HG03442 (cell line): ENCODE measurements around the gene LPA.

Source experiments
- ATAC-seq: cut with Tn5 transposase; IDR thresholded peaks from one replicate; pipeline ENCODE4 v1.9.1; 2021; ENCODE audit warnings: mild to moderate bottlenecking, moderate library complexity; ENCODE audit not compliant: unreplicated experiment

LPA gene

GRCh38 chr6:160520043-160520904 lies 143.8 kb downstream of the LPA start:
- peak; percentile 64 for ATAC-seq

GRCh38 chr6:160519603-160520042 lies 144.5 kb downstream of the LPA start:
- ATAC-seq, result peak; percentile 73

- ATAC-seq, result no peak
Measured at GRCh38 chr6:160519133-160519532, 144.9 kb downstream of the LPA start.

GRCh38 chr6:160513836-160514235 lies 150.2 kb downstream of the LPA start:
- ATAC-seq, result no peak

GRCh38 chr6:160510976-160511617 lies 153.0 kb downstream of the LPA start:
- ATAC-seq, result no peak

GRCh38 chr6:160510199-160510598 lies 153.9 kb downstream of the LPA start:
- ATAC-seq, result no peak

- no peak for ATAC-seq
Measured at GRCh38 chr6:160509610-160510009, 154.5 kb downstream of the LPA start.

- ATAC-seq, result no peak
Measured at GRCh38 chr6:160508599-160508998, 155.5 kb downstream of the LPA start.

- ATAC-seq, result no peak
Measured at GRCh38 chr6:160507420-160507819, 156.7 kb downstream of the LPA start.

GRCh38 chr6:160505970-160506369 lies 158.1 kb downstream of the LPA start:
- no peak for ATAC-seq

GRCh38 chr6:160500639-160501038 lies 163.4 kb downstream of the LPA start:
- ATAC-seq, result no peak

- no peak for ATAC-seq
Measured at GRCh38 chr6:160494576-160494975, 169.5 kb downstream of the LPA start.

- ATAC-seq, result no peak
Measured at GRCh38 chr6:160489091-160489490, 175.0 kb downstream of the LPA start.

- ATAC-seq, result no peak
Measured at GRCh38 chr6:160487116-160487515, 177.0 kb downstream of the LPA start.
